ENCODE results near the gene NLRP4.

Gene NLRP4

GRCh38 chr19:55930996-55931515 is 94.7 kb downstream of the NLRP4 start:
- no peak for TF ChIP-seq CTCF (IDR thresholded peaks at IDR 0.05)
- DNase-seq (ENCODE audit: low spot score): no peak
- no peak overlapping the region for H3K4me3 ChIP-seq
- H3K27ac ChIP-seq: no peak overlapping the region

Measured in coronary artery (tissue), 2 donors.